ENCODE data around the gene G6PC2. TPM values are rescaled to one million over a fixed set of nuclear protein-coding genes. Genes with fewer than 3 reads are reported as not detected.
"Not testable (repeated sequence)": the region's sequence is repeated elsewhere in the genome, so short reads cannot be mapped to it uniquely, and the experiment has no call there.

Gene G6PC2
- total RNA-seq, result not detected

- ChIA-PET CTCF (interaction anchor here (1.0 kb wide), 1 partner anchor 15 kb away, joined by 4 read pairs; no protein-coding TSS in a partner anchor), POLR2A (no interaction called here)
Measured at GRCh38 chr2:168901003-168901402, at the start of gene G6PC2. G6PC2 (plus strand) TSS chr2:168901291; CDS start chr2:168901332, 41 bp downstream.

GRCh38 chr2:168851674-168852320, 49.3 kb upstream of the G6PC2 start:
- ChIA-PET POLR2A (no interaction called here), CTCF (no interaction called here)

- ChIA-PET CTCF (no interaction called here), POLR2A (no interaction called here)
Measured at GRCh38 chr2:168852481-168852880, 48.6 kb upstream of the G6PC2 start.

- ChIA-PET POLR2A (no interaction called here), CTCF (no interaction called here)
Measured at GRCh38 chr2:168853471-168853870, 47.6 kb upstream of the G6PC2 start.

GRCh38 chr2:168854651-168855050, 46.4 kb upstream of the G6PC2 start:
- CTCF ChIA-PET, result no interaction called here
- POLR2A ChIA-PET, result no interaction called here

- CTCF ChIA-PET, result no interaction called here
Measured at GRCh38 chr2:168855601-168856000, 45.5 kb upstream of the G6PC2 start.

GRCh38 chr2:168858146-168858545, 42.9 kb upstream of the G6PC2 start:
- ChIA-PET POLR2A (no interaction called here), CTCF (no interaction called here)

More at GRCh38 chr2:168855601-168856000, 45.5 kb upstream of the G6PC2 start:
- POLR2A ChIA-PET, result no interaction called here

GRCh38 chr2:168867164-168867563, 33.9 kb upstream of the G6PC2 start:
- CTCF ChIA-PET, result not testable (repeated sequence)

GRCh38 chr2:168870369-168870768, 30.7 kb upstream of the G6PC2 start:
- CTCF ChIA-PET, POLR2A ChIA-PET: not testable (repeated sequence)

More at GRCh38 chr2:168867164-168867563, 33.9 kb upstream of the G6PC2 start:
- POLR2A ChIA-PET, result not testable (repeated sequence)

- CTCF ChIA-PET, POLR2A ChIA-PET: not testable (repeated sequence)
Measured at GRCh38 chr2:168870824-168871223, 30.3 kb upstream of the G6PC2 start.

- ChIA-PET CTCF (no interaction called here), POLR2A (no interaction called here)
Measured at GRCh38 chr2:168874368-168875054, 26.6 kb upstream of the G6PC2 start.

GRCh38 chr2:168882163-168882562, 18.9 kb upstream of the G6PC2 start:
- POLR2A ChIA-PET, CTCF ChIA-PET: not testable (repeated sequence)

GRCh38 chr2:168884975-168885374, 16.1 kb upstream of the G6PC2 start:
- CTCF ChIA-PET, result interaction anchor here (1.1 kb wide), 1 partner anchor 17 kb away, joined by 4 read pairs; the partner anchor contains the start of gene G6PC2

GRCh38 chr2:168889635-168890005, 11.5 kb upstream of the G6PC2 start:
- ChIA-PET POLR2A (no interaction called here), CTCF (interaction anchor here (0.9 kb wide), 1 partner anchor 10 kb away, joined by 3 read pairs; no protein-coding TSS in a partner anchor)

More at GRCh38 chr2:168884975-168885374, 16.1 kb upstream of the G6PC2 start:
- POLR2A ChIA-PET, result no interaction called here

GRCh38 chr2:168890006-168890782, 10.9 kb upstream of the G6PC2 start, which contains the start of gene SPC25:
SPC25 (minus strand) TSS chr2:168890430; CDS start chr2:168889519, 911 bp downstream.
- CTCF ChIA-PET, result interaction anchor here (0.9 kb wide), 1 partner anchor 10 kb away, joined by 3 read pairs; no protein-coding TSS in a partner anchor

GRCh38 chr2:168892327-168892726, 8.8 kb upstream of the G6PC2 start:
- ChIA-PET POLR2A (no interaction called here), CTCF (no interaction called here)

More at GRCh38 chr2:168890006-168890782, 10.9 kb upstream of the G6PC2 start, which contains the start of gene SPC25:
- POLR2A ChIA-PET, result no interaction called here

- POLR2A ChIA-PET, result no interaction called here
- CTCF ChIA-PET, result no interaction called here
Measured at GRCh38 chr2:168894101-168894500, 7.0 kb upstream of the G6PC2 start.

GRCh38 chr2:168894720-168895119, 6.4 kb upstream of the G6PC2 start:
- POLR2A ChIA-PET, result no interaction called here
- CTCF ChIA-PET, result interaction anchor here (0.5 kb wide), 1 partner anchor 166 kb away, joined by 4 read pairs; no protein-coding TSS in a partner anchor

GRCh38 chr2:168895771-168896170, 5.3 kb upstream of the G6PC2 start:
- POLR2A ChIA-PET, result no interaction called here
- CTCF ChIA-PET, result no interaction called here

- ChIA-PET POLR2A (no interaction called here), CTCF (no interaction called here)
Measured at GRCh38 chr2:168896783-168897182, 4.3 kb upstream of the G6PC2 start.

- CTCF ChIA-PET, result no interaction called here
- POLR2A ChIA-PET, result no interaction called here
Measured at GRCh38 chr2:168897449-168897848, 3.6 kb upstream of the G6PC2 start.

All from activated CD8-positive, alpha-beta memory T cell treated with anti-CD3 and anti-CD28 coated beads for 36 hours (primary cell).